NCI-H146 treated with DMSO at 0.1 percent for 48 hours (cell line): ENCODE measurements around the gene SHMT1.

Source experiments
- DNase-seq: peaks from one replicate; lab custom pipeline; 2025; ENCODE audit not compliant: unreplicated experiment; lab: John Stamatoyannopoulos, UW

Gene SHMT1

DNA sequence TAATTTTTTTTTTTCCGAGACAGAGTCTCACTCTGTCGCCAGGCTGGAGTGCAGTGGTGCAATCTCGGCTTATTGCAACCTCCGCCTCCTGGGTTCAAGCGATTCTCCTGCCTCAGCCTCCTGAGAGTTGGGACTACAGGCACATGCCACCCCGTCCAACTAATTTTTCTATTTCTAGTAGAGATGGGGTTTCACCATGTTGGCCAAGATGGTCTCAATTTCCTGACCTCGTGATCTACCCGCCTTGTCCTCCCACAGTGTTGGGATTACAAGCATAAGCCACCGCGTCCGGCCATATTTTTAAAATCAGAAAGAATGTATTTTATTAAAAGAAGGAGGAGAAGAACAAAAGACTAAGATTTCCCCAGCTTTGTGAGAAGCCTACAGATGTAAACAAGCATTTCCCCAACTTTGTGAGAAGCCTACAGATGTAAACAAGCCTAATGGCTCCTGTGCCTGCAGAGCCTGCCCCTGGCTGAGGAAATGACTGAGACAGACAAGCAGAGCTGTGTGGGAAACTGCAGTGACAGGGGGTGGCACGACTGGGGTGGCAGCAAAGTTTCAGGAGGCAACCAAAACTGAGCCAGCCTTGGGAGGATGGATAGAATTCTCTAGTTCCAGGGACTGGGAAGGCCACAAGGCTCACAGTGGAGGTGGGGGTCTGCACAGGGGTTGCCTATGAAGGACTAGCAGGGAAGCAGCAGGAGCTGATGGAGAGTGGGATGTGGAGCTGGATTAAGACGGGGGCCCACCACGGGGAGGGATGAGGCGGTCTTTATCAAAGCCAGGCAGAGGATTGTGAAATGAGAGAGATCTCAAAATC, 71.4 kb downstream of the SHMT1 start:
- DNase-seq, result no peak

DNA sequence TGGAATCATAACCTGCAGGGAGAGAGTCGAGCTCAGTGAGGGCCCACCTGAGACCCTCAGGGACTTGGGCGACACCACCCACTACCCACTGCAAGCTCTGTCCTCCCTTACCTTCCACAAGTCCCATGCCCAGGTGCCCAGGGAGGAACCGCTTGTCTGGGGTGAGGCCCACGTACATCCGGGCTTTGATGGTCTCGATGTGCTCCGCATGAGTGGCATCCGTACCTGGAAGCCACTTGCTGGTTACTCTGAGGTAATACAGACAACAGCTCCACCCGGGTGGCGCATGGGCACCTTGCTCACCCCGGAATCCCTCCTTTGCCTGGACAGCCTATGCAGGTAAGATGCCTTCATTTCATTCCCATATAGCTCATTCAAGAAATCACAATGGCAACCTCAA, 78.1 kb downstream of the SHMT1 start:
- no peak for DNase-seq

DNA sequence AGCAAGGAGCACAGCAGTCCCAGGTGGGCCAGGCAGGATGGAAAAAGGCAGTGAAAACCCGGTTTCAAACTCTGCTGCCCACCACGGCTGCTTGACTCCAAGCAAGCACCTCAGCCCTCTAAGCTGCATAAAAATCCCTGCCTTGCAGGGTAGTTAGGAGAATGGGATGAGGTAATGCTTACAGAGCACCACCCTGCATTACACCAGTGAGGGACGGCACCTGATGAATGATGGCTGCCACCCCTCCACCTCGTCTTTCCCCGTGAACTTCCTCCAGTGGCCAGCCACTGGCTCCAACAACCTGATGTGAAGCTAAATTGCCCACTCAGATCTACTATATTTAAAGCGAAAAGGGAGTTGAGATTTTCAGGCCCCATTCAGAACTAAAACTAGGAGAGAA, 81.6 kb downstream of the SHMT1 start:
- no peak for DNase-seq

DNA sequence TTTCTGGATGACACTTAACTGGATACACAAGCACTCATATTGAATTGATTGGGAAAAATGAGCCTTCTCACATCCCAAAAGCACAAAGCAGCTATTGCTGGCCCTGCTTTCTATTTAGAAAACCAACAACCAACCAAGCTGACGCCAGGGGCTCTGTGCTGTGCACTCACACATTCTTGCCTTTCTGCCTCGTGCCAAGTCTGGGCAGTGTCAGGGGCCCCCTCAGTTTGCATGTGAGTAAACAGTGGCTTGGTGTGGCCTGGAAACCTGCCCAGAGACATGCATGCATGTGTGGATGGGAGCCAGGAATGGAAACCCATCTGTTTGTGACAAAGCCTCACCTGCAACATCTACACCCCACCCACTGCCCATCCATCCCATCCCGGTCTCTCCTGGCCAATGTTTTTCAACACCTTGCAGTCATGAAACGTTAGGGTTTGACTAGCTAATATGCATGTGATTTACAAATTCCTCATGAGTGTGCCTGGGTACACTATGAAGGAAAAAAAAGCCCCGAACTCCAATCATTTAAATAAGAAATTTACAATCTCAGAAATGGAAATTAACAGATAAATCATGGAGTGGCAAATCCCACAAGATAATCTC, 82.5 kb downstream of the SHMT1 start:
- DNase-seq, result no peak

DNA sequence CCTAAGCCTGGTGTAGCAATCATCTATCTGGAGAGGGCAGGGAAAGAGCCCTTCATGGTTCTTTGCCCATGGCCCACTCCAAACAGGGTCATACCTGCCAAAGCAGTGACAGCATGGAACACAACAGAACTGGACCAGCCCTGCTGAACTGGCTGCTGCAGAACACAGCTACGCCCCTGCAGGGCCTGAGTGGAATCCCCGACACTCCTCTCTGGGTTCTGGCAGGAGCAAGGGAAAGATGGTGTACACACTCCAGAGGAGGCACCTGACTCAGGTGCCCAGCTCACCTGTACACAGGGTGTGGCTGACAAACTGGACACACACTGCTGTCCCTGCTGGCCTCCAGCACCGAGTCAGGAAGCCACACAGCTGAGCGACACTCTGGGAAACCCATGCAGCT, 83.1 kb downstream of the SHMT1 start:
- DNase-seq, result no peak

DNA sequence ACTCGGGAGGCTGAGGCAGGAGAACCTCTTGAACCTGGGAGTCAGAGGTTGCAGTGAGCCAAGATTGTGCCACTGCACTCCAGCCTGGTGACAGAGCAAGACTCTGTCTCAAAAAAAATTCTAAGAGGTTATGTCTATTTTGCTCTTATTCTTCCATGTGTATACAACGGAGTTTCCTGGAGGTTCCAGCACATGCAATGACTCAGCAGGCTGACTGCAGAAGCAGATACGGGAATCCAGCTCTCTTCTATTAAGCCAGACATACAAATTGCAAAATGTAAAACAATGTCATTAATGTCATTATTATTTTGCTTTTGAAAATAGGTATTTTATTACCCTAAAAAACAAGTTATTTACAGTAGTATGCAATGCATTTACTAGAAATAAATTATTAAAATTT, 84.5 kb downstream of the SHMT1 start:
- no peak for DNase-seq
